ENCODE results near the gene TAF1B. TPM values are rescaled to one million over a fixed set of nuclear protein-coding genes. Genes with fewer than 3 reads are reported as not detected.

TAF1B gene
- total and polyA plus RNA-seq, 2 donors from 2014 or later: 8.8 to 27.7 TPM

- Histone ChIP-seq H3K4me1 (ENCODE audit: control insufficient read depth in 2 of 3, insufficient read depth in 2 of 3, low read depth in 1 of 3, low read length in 3 of 3) (peaks cover 0 to 5% (median 0%) of the 10 kb centered on the region in 3 donors), H3K9ac (ENCODE audit: low read length in 3 of 3) (peak overlapping the region in 2 of 3 donors; percentile 31 to 47), H3K36me3 (ENCODE audit: control insufficient read depth in 2 of 3, insufficient read depth in 3 of 3, low read length in 3 of 3) (no peaks in the 10 kb centered on the region), H3K27me3 (ENCODE audit: control insufficient read depth, insufficient read depth, low read length) (peaks cover 5% of the 10 kb centered on the region), H3K4me3 (ENCODE audit: low read length in 3 of 3) (peak overlapping the region; percentile 41 to 69 (median 66)), H3K27ac (ENCODE audit: low read depth in 2 of 2, low read length in 2 of 2) (no peak overlapping the region), H3K9me3 (ENCODE audit: control insufficient read depth in 2 of 3, insufficient read depth in 1 of 3, low read length in 3 of 3) (no peaks in the 10 kb centered on the region)
- TF ChIP-seq CTCF (IDR thresholded peaks at IDR 0.05; ENCODE audit: borderline replicate concordance, extremely low read depth, insufficient read depth): no peak
- intact Hi-C loops (cut with DNase I): no loop called here
- no peak for DNase-seq
- no peak for FAIRE-seq
These were observed 109.0 kb downstream of the TAF1B start for GRCh38 chr2:9952286-9952737.

GRCh38 chr2:9952856-9953503 lies 109.7 kb downstream of the TAF1B start:
- no peaks in the 10 kb centered on the region for H3K9me3 ChIP-seq (ENCODE audit: control insufficient read depth in 2 of 3, insufficient read depth in 1 of 3, low read length in 3 of 3)
- no peak overlapping the region for H3K27ac ChIP-seq (ENCODE audit: low read depth in 2 of 2, low read length in 2 of 2)
- peak overlapping the region in 1 of 3 donors; percentile 66 for H3K4me3 ChIP-seq (ENCODE audit: low read length in 3 of 3)
- TF ChIP-seq CTCF (IDR thresholded peaks at IDR 0.05; ENCODE audit: borderline replicate concordance, extremely low read depth, insufficient read depth): no peak
- intact Hi-C loops (cut with DNase I): no loop called here
- H3K27me3 ChIP-seq (ENCODE audit: control insufficient read depth, insufficient read depth, low read length): peaks cover 5% of the 10 kb centered on the region
- FAIRE-seq (no peak), DNase-seq (no peak)
- H3K9ac ChIP-seq (ENCODE audit: low read length in 3 of 3): no peak overlapping the region
- H3K4me1 ChIP-seq (ENCODE audit: control insufficient read depth in 2 of 3, insufficient read depth in 2 of 3, low read depth in 1 of 3, low read length in 3 of 3): peaks cover 0 to 5% (median 0%) of the 10 kb centered on the region in 3 donors
- H3K36me3 ChIP-seq (ENCODE audit: control insufficient read depth in 2 of 3, insufficient read depth in 3 of 3, low read length in 3 of 3): no peaks in the 10 kb centered on the region

- intact Hi-C loops (cut with DNase I): no loop called here
- H3K9me3 ChIP-seq (ENCODE audit: control insufficient read depth in 2 of 3, insufficient read depth in 1 of 3, low read length in 3 of 3): no peaks in the 10 kb centered on the region
- H3K4me3 ChIP-seq (ENCODE audit: low read length in 3 of 3): no peak overlapping the region
- no peak for DNase-seq
- no peak for FAIRE-seq
- peaks cover 5% of the 10 kb centered on the region for H3K27me3 ChIP-seq (ENCODE audit: control insufficient read depth, insufficient read depth, low read length)
- no peak overlapping the region for H3K27ac ChIP-seq (ENCODE audit: low read depth in 2 of 2, low read length in 2 of 2)
- H3K9ac ChIP-seq (ENCODE audit: low read length in 3 of 3): no peak overlapping the region
- H3K36me3 ChIP-seq (ENCODE audit: control insufficient read depth in 2 of 3, insufficient read depth in 3 of 3, low read length in 3 of 3): no peaks in the 10 kb centered on the region
- no peak for TF ChIP-seq CTCF (IDR thresholded peaks at IDR 0.05; ENCODE audit: borderline replicate concordance, extremely low read depth, insufficient read depth)
- peaks cover 0 to 5% (median 0%) of the 10 kb centered on the region in 3 donors for H3K4me1 ChIP-seq (ENCODE audit: control insufficient read depth in 2 of 3, insufficient read depth in 2 of 3, low read depth in 1 of 3, low read length in 3 of 3)
These were observed 110.9 kb downstream of the TAF1B start for GRCh38 chr2:9954136-9954535.

Measured in kidney (tissue), 14 donors.